ENCODE data around the gene CPM. TPM values are rescaled to one million over a fixed set of nuclear protein-coding genes. Genes with fewer than 3 reads are reported as not detected.

The CPM gene
- total RNA-seq, 1 donor = 17.1 TPM

GRCh38 chr12:68976395-68976841 lies 43.4 kb upstream of the CPM start:
- TF ChIP-seq CTCF (IDR thresholded peaks at IDR 0.05; ENCODE audit: insufficient read depth, low read length) = no peak
- H3K4me3 ChIP-seq (ENCODE audit: low read depth, low read length) = no peak overlapping the region
- DNase-seq (ENCODE audit: low read depth) = no peak

DNA sequence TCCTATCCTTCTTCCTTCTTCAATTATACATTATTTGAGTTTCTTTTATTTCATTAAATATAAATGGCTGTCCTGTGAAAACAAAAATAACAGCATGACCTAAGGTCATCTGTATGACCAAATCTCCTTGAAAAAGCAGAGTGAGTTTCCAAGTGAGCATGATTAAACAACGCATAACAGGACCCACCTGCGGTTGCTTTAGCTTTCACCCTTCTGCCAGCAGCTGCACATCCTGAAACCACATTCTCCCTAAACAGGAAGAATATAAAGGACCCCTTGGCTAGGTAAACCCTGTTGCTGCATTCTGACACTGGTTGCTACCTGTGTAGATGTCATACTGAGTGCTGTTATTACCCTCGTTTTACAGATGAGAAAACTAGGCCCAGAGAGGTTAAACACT lies 42.8 kb upstream of the CPM start:
- no peak overlapping the region for H3K4me3 ChIP-seq (ENCODE audit: low read depth, low read length)
- TF ChIP-seq CTCF (IDR thresholded peaks at IDR 0.05; ENCODE audit: insufficient read depth, low read length) = no peak
- no peak for DNase-seq (ENCODE audit: low read depth)

GRCh38 chr12:68972595-68972994 lies 39.6 kb upstream of the CPM start:
- TF ChIP-seq CTCF (IDR thresholded peaks at IDR 0.05; ENCODE audit: insufficient read depth, low read length) = no peak
- DNase-seq (ENCODE audit: low read depth) = no peak

GRCh38 chr12:68971404-68971803 lies 38.4 kb upstream of the CPM start:
- no peak for TF ChIP-seq CTCF (IDR thresholded peaks at IDR 0.05; ENCODE audit: insufficient read depth, low read length)
- H3K4me3 ChIP-seq (ENCODE audit: low read depth, low read length) = no peak overlapping the region
- DNase-seq (ENCODE audit: low read depth) = peak; percentile 70

More at GRCh38 chr12:68972595-68972994, 39.6 kb upstream of the CPM start:
- no peak overlapping the region for H3K4me3 ChIP-seq (ENCODE audit: low read depth, low read length)

DNA sequence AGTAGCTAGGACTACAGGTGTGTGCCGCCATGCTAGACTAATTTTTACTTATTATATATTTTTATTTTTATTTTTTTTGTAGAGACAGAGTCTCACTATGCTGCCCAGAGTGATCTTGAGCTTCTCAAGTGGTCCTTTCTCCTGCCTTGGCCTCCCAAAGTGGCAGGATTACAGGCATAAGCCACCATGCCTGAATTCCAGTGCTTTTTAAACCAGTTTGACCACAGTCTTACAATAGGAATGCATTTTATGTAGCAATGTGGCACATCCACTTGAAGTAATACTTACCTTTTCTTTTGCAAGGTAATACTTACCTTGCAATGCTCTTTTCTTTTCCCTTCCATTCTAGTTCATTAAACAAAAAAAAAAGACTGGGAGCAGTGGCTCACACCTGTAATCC lies 38.0 kb upstream of the CPM start:
- H3K4me3 ChIP-seq (ENCODE audit: low read depth, low read length) = no peak overlapping the region
- TF ChIP-seq CTCF (IDR thresholded peaks at IDR 0.05; ENCODE audit: insufficient read depth, low read length) = no peak
- no peak for DNase-seq (ENCODE audit: low read depth)

DNA sequence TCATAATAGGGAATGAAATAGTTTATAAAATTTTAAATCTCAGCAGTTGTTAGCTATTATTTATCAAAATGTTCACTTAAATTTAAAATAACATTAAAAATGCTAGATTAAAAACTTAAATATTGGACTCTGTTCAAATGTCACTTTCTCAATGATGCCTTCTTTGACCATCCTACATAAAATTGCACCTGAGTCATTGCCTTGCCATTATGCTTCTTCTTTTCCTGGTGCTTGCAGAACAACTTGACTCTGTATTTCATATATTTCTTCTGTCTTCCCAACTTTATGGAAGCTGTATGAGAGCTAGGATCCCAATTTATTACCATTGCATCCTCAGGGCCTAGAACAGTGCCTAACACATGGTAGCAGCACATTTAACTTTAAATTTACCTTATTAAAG lies 37.3 kb upstream of the CPM start:
- DNase-seq (ENCODE audit: low read depth) = no peak
- no peak overlapping the region for H3K4me3 ChIP-seq (ENCODE audit: low read depth, low read length)
- TF ChIP-seq CTCF (IDR thresholded peaks at IDR 0.05; ENCODE audit: insufficient read depth, low read length) = no peak

- H3K4me3 ChIP-seq (ENCODE audit: low read depth, low read length) = no peak overlapping the region
- no peak for DNase-seq (ENCODE audit: low read depth)
- TF ChIP-seq CTCF (IDR thresholded peaks at IDR 0.05; ENCODE audit: insufficient read depth, low read length) = no peak
Observed at GRCh38 chr12:68967046-68967445, 34.1 kb upstream of the CPM start.
